Nephron progenitor cell (in vitro differentiated cells): ENCODE measurements around the gene CIAPIN1.

Experiments
- DNase-seq: peaks from one replicate; pipeline ENCODE4 v3.0.0; 2021
- H3K27ac Mint-ChIP-seq: 2 replicates; pipeline ENCODE4 v1.8.0; 2021; ENCODE audit warnings: mild to moderate bottlenecking, moderate library complexity, mixed read lengths
- H3K27me3 Mint-ChIP-seq: 2 replicates; pipeline ENCODE4 v1.8.0; 2021; ENCODE audit warnings: mild to moderate bottlenecking, low read depth, mixed read lengths; ENCODE audit not compliant: poor library complexity
- H3K36me3 Mint-ChIP-seq: 2 replicates; pipeline ENCODE4 v1.8.0; 2021; ENCODE audit warnings: low read depth, mixed read lengths
- H3K4me1 Mint-ChIP-seq: 2 replicates; pipeline ENCODE4 v1.8.0; 2021; ENCODE audit warnings: mixed read lengths
- H3K4me3 Mint-ChIP-seq: 2 replicates; pipeline ENCODE4 v1.8.0; 2021; ENCODE audit warnings: mild to moderate bottlenecking, moderate library complexity, mixed read lengths
- H3K9me3 Mint-ChIP-seq: 2 replicates; pipeline ENCODE4 v1.8.0; 2021; ENCODE audit warnings: mild to moderate bottlenecking, moderate library complexity, mixed read lengths
- CTCF ChIP-seq: fragments of 200-600 bp; sonication (generic); IDR thresholded peaks from 2 replicates; pipeline ENCODE4 v1.5.0; 2021; ENCODE audit warnings: antibody characterized with exemption

CIAPIN1 gene

GRCh38 chr16:57485091-57485915 lies 38.1 kb upstream of the CIAPIN1 start:
- H3K4me1 Mint-ChIP-seq: peaks cover 40% of the 10 kb centered on the region
- peaks cover 2% of the 10 kb centered on the region for H3K27me3 Mint-ChIP-seq
- no peak for TF ChIP-seq CTCF
- H3K36me3 Mint-ChIP-seq: no peaks in the 10 kb centered on the region
- no peak for DNase-seq
- peak overlapping the region; percentile 94 for H3K4me3 Mint-ChIP-seq
- H3K27ac Mint-ChIP-seq: peak overlapping the region; percentile 78
- peaks cover 5% of the 10 kb centered on the region for H3K9me3 Mint-ChIP-seq

- Mint-ChIP-seq H3K36me3 (no peaks in the 10 kb centered on the region), H3K4me1 (peaks cover 47% of the 10 kb centered on the region), H3K4me3 (peak overlapping the region; percentile 45), H3K27me3 (peaks cover 2% of the 10 kb centered on the region), H3K27ac (peak overlapping the region; percentile 7), H3K9me3 (peaks cover 2% of the 10 kb centered on the region)
- DNase-seq: no peak
- TF ChIP-seq CTCF: no peak
These were observed 37.4 kb upstream of the CIAPIN1 start for GRCh38 chr16:57484515-57485005.

GRCh38 chr16:57483725-57484514 lies 36.7 kb upstream of the CIAPIN1 start:
- DNase-seq: no peak
- H3K4me3 Mint-ChIP-seq: no peak overlapping the region
- H3K27me3 Mint-ChIP-seq: peaks cover 2% of the 10 kb centered on the region
- no peak for TF ChIP-seq CTCF
- no peak overlapping the region for H3K27ac Mint-ChIP-seq
- H3K9me3 Mint-ChIP-seq: no peaks in the 10 kb centered on the region
- H3K36me3 Mint-ChIP-seq: no peaks in the 10 kb centered on the region
- H3K4me1 Mint-ChIP-seq: peaks cover 53% of the 10 kb centered on the region

DNA sequence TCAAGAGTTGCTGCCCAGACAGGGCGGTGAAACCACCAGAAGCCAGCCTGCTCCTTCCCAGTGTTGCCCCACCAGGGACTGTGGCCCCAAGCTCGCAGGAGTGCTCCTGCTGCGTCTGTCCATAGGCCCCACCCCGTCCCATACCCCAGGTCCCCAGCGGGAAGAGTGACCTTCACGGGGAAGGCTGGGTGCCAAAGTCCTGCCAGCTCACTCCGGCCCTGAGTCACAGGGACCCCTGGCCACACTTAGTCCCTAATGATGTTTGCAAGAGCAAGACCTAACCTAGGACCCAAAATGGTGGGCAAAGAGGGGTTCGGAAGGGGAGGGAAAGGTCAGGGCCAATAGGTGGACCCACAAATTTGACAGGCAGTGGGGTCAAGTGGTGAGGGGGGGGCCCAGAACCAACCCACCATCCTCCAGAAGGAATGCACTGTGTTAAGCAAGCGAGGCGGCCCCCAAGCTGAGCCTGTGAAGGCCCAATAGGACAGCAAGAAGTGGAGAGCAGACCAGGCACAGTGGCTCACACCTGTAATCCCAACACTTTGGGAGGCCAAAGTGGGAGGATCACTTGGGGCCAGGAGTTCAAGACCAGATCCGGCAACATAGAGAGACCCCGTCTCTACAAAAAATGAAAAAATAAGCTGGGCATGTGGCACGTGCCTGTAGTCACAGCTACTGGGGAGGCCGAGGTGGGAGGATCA lies 35.8 kb upstream of the CIAPIN1 start:
- H3K27me3 Mint-ChIP-seq: peaks cover 7% of the 10 kb centered on the region
- no peak overlapping the region for H3K4me3 Mint-ChIP-seq
- H3K36me3 Mint-ChIP-seq: no peaks in the 10 kb centered on the region
- DNase-seq: no peak
- no peak overlapping the region for H3K27ac Mint-ChIP-seq
- no peak for TF ChIP-seq CTCF
- no peaks in the 10 kb centered on the region for H3K9me3 Mint-ChIP-seq
- H3K4me1 Mint-ChIP-seq: peaks cover 62% of the 10 kb centered on the region

DNA sequence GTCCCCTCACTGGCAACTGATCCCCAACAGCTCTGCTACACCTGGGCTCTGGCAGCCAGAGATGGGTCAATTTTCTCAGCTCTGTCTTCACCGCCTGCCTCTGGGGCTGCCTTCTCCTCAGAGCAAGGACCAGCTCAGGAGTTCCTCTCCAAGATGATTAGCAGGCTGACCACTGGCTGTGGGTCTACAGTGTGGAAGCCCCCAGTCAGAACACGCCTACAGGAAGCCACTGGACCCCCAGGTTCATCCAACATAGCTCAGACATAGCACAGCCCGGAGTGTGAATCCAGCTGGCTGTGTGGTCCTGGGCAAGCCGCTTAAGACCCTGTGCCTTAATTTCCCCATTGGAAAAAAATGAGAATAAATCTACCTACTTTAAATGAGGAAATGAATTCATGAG lies 34.2 kb upstream of the CIAPIN1 start:
- DNase-seq: no peak
- H3K36me3 Mint-ChIP-seq: no peaks in the 10 kb centered on the region
- H3K27me3 Mint-ChIP-seq: peaks cover 7% of the 10 kb centered on the region
- no peak overlapping the region for H3K4me3 Mint-ChIP-seq
- no peak for TF ChIP-seq CTCF
- peaks cover 61% of the 10 kb centered on the region for H3K4me1 Mint-ChIP-seq
- H3K9me3 Mint-ChIP-seq: no peaks in the 10 kb centered on the region
- H3K27ac Mint-ChIP-seq: no peak overlapping the region
